HTERT RPE-1 (cell line): ENCODE data around the gene BTF3L4.
"Not testable (repeated sequence)": the region's sequence is repeated elsewhere in the genome, so short reads cannot be mapped to it uniquely, and the experiment has no call there.

Experiments
- in situ Hi-C: fragments of 300-500 bp; cut with MboI; formaldehyde crosslinking; loops from 4 replicates; pipeline ENCODE4 v1.14.3; 2020; ENCODE audit warnings: low sequenced_read_pairs

Gene BTF3L4

GRCh38 chr1:52055066-52055865, 829 bp upstream of the BTF3L4 start, which contains the start of gene TXNDC12:
TXNDC12 (minus strand) TSS chr1:52055191; CDS start chr1:52055096, 95 bp downstream.
- in situ Hi-C loops: no loop called here

DNA sequence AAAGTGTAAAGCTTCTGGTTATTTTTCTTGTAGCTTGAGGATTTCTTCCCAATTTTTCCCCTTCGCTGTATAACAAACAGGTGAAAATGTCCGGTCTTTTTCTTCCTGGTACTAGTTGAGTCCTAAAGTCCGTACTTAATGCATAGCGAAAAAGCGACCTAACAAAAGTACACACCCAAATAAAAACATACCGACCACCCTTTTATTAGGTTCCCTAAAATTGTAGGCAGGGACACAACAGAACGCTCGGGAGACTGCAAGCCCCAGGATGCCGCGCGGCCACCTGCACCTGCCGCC, 281 bp upstream of the BTF3L4 start:
- in situ Hi-C loops: no loop called here

DNA sequence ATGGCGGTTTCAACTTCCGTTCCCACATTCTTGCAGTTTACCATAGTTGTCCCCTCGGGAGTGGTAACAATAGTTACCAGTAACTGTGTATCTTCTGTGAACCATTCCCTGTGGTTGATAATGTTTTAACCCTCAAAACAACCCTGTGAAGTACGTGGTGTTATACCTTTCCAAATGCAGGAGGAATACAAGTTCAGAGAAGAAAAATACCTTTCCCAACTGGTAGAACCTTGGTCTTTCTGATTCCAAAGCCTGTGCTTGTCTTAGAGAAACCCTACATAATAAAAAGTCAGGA, 789 bp downstream of the BTF3L4 start:
- in situ Hi-C loops: no loop called here

DNA sequence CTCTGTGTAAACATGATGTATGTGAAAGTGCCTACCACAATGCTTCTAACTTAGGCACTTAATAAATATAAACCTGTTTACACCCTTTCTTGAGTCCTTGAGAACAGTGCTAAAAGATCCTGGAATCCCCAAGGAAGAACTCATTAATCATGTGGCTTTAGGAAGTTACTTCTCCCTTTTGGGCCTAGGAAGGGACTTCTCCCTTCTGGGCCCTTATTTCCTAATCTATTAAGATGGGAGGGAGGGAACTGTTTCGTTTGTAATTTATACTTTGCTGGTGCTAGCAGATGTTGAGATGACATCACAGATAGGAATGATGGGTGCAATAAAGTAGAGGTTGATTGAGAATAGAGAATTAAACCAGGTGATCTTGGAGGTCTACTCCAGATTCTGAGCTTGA, 1.2 kb downstream of the BTF3L4 start:
- in situ Hi-C loops: no loop called here

- in situ Hi-C loops: no loop called here
Measured at GRCh38 chr1:52057876-52058415, 1.9 kb downstream of the BTF3L4 start.

GRCh38 chr1:52059321-52059720, 3.2 kb downstream of the BTF3L4 start:
- in situ Hi-C loops: no loop called here

GRCh38 chr1:52059888-52060287, 3.8 kb downstream of the BTF3L4 start:
- in situ Hi-C loops: no loop called here

DNA sequence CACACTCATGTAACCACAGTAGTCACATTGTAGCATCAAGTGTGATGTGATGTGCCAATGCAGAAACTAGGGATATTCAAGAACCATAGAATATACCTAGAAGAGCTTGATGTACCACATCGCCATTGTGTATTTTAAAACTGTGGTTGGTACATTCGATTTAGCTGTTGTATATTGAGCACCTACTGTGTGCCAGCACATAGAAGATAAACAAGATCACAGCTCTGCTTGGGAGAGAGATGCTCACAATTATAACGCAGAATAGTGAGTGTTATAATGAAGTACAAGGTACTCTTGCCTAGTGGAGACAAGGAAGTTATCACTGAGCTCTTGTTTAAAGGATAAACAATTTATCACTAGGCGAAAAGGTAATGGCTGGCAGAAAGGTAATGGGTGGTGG, 4.7 kb downstream of the BTF3L4 start:
- in situ Hi-C loops: no loop called here

DNA sequence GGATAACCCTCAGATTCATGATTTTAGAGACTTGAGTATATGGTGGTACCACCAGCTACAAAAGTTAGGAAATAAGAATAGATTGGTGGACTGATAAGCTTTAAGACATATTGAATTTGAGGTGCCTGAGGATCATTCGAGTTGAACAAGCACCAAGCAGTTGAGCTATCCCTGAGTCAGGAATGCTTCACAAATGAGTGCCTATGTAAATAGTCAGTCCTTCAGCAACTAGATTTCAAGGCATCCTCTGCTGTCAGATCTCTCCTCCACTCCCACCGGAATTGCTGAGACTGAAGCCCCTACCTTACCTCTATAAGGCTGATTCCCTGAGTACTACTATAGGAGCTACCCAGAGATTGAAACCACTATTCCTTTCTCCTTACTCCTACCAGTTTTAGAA, 7.1 kb downstream of the BTF3L4 start:
- in situ Hi-C loops: no loop called here

GRCh38 chr1:52070704-52071103, 14.6 kb downstream of the BTF3L4 start:
- in situ Hi-C loops: no loop called here

DNA sequence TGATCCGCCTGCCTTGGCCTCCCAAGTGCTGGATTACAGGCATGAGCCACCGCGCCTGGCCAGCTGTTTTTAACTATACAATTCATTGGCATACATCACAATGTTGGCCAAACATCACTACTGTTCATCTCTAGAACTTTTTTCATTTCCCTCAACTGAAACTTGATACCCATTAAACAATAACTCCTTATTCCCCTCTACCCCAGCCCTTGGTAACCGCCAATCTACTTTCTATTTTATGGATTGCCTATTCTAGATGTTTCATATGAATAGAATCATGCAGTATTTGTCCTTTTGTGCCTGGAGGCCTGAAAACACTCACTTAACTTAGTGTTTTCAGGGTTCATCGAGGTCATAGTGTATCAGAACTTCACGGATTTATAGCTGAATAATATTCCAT, 16.2 kb downstream of the BTF3L4 start:
- in situ Hi-C loops: no loop called here

DNA sequence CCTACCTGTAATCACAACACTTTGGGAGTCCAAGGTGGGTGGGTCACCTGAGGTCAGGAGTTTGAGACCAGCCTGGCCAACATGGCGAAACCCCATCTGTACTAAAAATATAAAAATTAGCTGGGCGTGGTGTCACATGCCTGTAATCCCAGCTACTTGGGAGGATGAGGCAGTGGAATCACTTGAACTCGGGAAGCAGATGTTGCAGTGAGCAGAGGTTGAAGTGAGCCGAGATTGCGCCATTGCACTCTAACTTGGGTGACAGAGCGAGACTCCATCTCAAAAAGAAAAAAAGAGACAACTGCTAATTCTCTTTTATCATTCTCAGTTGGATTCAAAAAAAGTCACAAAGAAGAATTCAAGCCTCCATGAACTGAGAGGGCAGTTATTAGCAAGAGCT, 21.2 kb downstream of the BTF3L4 start:
- in situ Hi-C loops: not testable (repeated sequence)

- in situ Hi-C loops: no loop called here
Measured at GRCh38 chr1:52080014-52080415, 23.9 kb downstream of the BTF3L4 start.

DNA sequence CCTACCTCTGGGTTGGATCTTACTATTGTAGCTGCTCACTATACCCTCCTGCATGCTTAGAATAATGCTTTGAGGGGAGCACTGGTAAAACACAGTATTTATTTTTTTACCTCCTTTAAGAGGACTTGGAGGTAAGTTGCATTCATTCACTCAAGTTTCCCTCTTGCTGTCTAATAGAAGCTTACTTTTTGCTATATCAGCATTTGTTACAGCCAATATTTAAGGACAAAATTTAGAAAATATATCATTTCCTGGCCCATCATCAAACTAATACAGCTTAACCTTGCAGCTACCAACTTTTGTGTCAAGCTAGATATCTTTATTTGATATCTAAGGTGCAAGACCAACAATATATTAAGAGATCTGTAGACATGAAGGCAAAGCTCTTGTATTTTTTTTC, 31.8 kb downstream of the BTF3L4 start:
- in situ Hi-C loops: not testable (repeated sequence)

GRCh38 chr1:52094300-52094699, 38.2 kb downstream of the BTF3L4 start:
- in situ Hi-C loops: not testable (repeated sequence)

GRCh38 chr1:52096216-52096615, 40.1 kb downstream of the BTF3L4 start:
- in situ Hi-C loops: no loop called here

- in situ Hi-C loops: no loop called here
Measured at GRCh38 chr1:52098139-52098871, 42.2 kb downstream of the BTF3L4 start.

GRCh38 chr1:52102336-52103013, 46.4 kb downstream of the BTF3L4 start:
- in situ Hi-C loops: no loop called here

GRCh38 chr1:52111492-52111891, 55.4 kb downstream of the BTF3L4 start:
- in situ Hi-C loops: no loop called here

GRCh38 chr1:52112489-52112888, 56.4 kb downstream of the BTF3L4 start:
- in situ Hi-C loops: no loop called here

- in situ Hi-C loops: no loop called here
Measured at GRCh38 chr1:52119301-52120079, 63.4 kb downstream of the BTF3L4 start.
